ENCODE data around the gene CNIH3.
"Not testable (repeated sequence)": the region's sequence is repeated elsewhere in the genome, so short reads cannot be mapped to it uniquely, and the experiment has no call there.

The CNIH3 gene

GRCh38 chr1:224689374-224689773 lies 73.3 kb downstream of the CNIH3 start:
- no peak for DNase-seq (ENCODE audit: low read depth)

- DNase-seq (ENCODE audit: low read depth) = no peak
Observed at GRCh38 chr1:224690576-224690975, 74.5 kb downstream of the CNIH3 start.

- DNase-seq (ENCODE audit: low read depth) = no peak
Observed at GRCh38 chr1:224691148-224691925, 75.2 kb downstream of the CNIH3 start.

- DNase-seq (ENCODE audit: low read depth) = no peak
Observed at GRCh38 chr1:224694969-224695368, 78.9 kb downstream of the CNIH3 start.

- DNase-seq (ENCODE audit: low read depth) = no peak
Observed at GRCh38 chr1:224696021-224696420, 79.9 kb downstream of the CNIH3 start.

- DNase-seq (ENCODE audit: low read depth) = peak; percentile 76
Observed at GRCh38 chr1:224696891-224697765, 81.0 kb downstream of the CNIH3 start.

- DNase-seq (ENCODE audit: low read depth) = peak; percentile 27
Observed at GRCh38 chr1:224698015-224698451, 81.9 kb downstream of the CNIH3 start.

GRCh38 chr1:224700918-224701531 lies 84.9 kb downstream of the CNIH3 start:
- DNase-seq (ENCODE audit: low read depth) = no peak

- DNase-seq (ENCODE audit: low read depth) = no peak
Observed at GRCh38 chr1:224703702-224704101, 87.6 kb downstream of the CNIH3 start.

- DNase-seq (ENCODE audit: low read depth) = no peak
Observed at GRCh38 chr1:224704107-224704735, 88.1 kb downstream of the CNIH3 start.

- DNase-seq (ENCODE audit: low read depth) = no peak
Observed at GRCh38 chr1:224705578-224705977, 89.5 kb downstream of the CNIH3 start.

- peak; percentile 77 for DNase-seq (ENCODE audit: low read depth)
Observed at GRCh38 chr1:224707843-224708725, 92.0 kb downstream of the CNIH3 start.

- no peak for DNase-seq (ENCODE audit: low read depth)
Observed at GRCh38 chr1:224710196-224710595, 94.1 kb downstream of the CNIH3 start.

- DNase-seq (ENCODE audit: low read depth) = not testable (repeated sequence)
Observed at GRCh38 chr1:224711231-224711756, 95.2 kb downstream of the CNIH3 start.

- no peak for DNase-seq (ENCODE audit: low read depth)
Observed at GRCh38 chr1:224711876-224712275, 95.8 kb downstream of the CNIH3 start.

GRCh38 chr1:224713228-224713627 lies 97.1 kb downstream of the CNIH3 start:
- no peak for DNase-seq (ENCODE audit: low read depth)

GRCh38 chr1:224714553-224714952 lies 98.4 kb downstream of the CNIH3 start:
- DNase-seq (ENCODE audit: low read depth) = no peak

GRCh38 chr1:224718470-224719053 lies 102.4 kb downstream of the CNIH3 start:
- DNase-seq (ENCODE audit: low read depth) = no peak

GRCh38 chr1:224719716-224720115 lies 103.6 kb downstream of the CNIH3 start:
- no peak for DNase-seq (ENCODE audit: low read depth)

- no peak for DNase-seq (ENCODE audit: low read depth)
Observed at GRCh38 chr1:224720216-224720615, 104.1 kb downstream of the CNIH3 start.

Measured in stromal cell of bone marrow (primary cell).